HG03460 (cell line): ENCODE data around the gene RAB1B.

Source experiments
- ATAC-seq: cut with Tn5 transposase; IDR thresholded peaks from one replicate; pipeline ENCODE4 v1.9.1; 2021; ENCODE audit not compliant: unreplicated experiment

Gene RAB1B

GRCh38 chr11:66282468-66283455, 14.3 kb downstream of the RAB1B start:
- no peak for ATAC-seq

GRCh38 chr11:66283461-66284105, 15.1 kb downstream of the RAB1B start:
- ATAC-seq = no peak

- ATAC-seq = no peak
Observed at GRCh38 chr11:66284526-66285078, 16.2 kb downstream of the RAB1B start.

GRCh38 chr11:66285250-66285947, 17.0 kb downstream of the RAB1B start:
- no peak for ATAC-seq

GRCh38 chr11:66286699-66287098, 18.3 kb downstream of the RAB1B start:
- ATAC-seq = no peak

- ATAC-seq = no peak
Observed at GRCh38 chr11:66287211-66287888, 18.9 kb downstream of the RAB1B start.

- no peak for ATAC-seq
Observed at GRCh38 chr11:66287889-66288670, 19.6 kb downstream of the RAB1B start.

GRCh38 chr11:66288671-66289547, 20.5 kb downstream of the RAB1B start, which contains the start of gene YIF1A:
TSS of gene YIF1A (minus strand) at chr11:66289143. CDS start at chr11:66288985, 158 bp downstream.
- ATAC-seq = peak; percentile 90

GRCh38 chr11:66289548-66290329, 21.3 kb downstream of the RAB1B start:
- peak; percentile 38 for ATAC-seq

GRCh38 chr11:66290330-66290621, 21.8 kb downstream of the RAB1B start:
- no peak for ATAC-seq

- ATAC-seq = no peak
Observed at GRCh38 chr11:66291303-66291705, 22.9 kb downstream of the RAB1B start.

- ATAC-seq = no peak
Observed at GRCh38 chr11:66291706-66292542, 23.5 kb downstream of the RAB1B start, which contains the start of gene TMEM151A. TSS of gene TMEM151A (plus strand) at chr11:66291894. CDS start at chr11:66292014, 120 bp downstream.

GRCh38 chr11:66292543-66293332, 24.3 kb downstream of the RAB1B start:
- ATAC-seq = no peak

- ATAC-seq = no peak
Observed at GRCh38 chr11:66293352-66293751, 24.9 kb downstream of the RAB1B start.

- ATAC-seq = no peak
Observed at GRCh38 chr11:66293777-66294625, 25.6 kb downstream of the RAB1B start.
